ENCODE data around the gene VRTN. TPM values are rescaled to one million over a fixed set of nuclear protein-coding genes. Genes with fewer than 3 reads are reported as not detected.

Gene VRTN
- total RNA-seq, 2 experiments from 2014 or later = not detected

GRCh38 chr14:74400031-74400685 is 51.9 kb downstream of the VRTN start:
- ATAC-seq (ENCODE audit: poor library complexity) = no peak
- no peaks in the 10 kb centered on the region for H3K36me3 ChIP-seq (ENCODE audit: insufficient read depth, low read length)
- ChIA-PET POLR2A (no interaction called here), CTCF (no interaction called here)
- no peaks in the 10 kb centered on the region for H3K27me3 ChIP-seq (ENCODE audit: control insufficient read depth in 1 of 2, insufficient read depth in 2 of 2, low read length in 2 of 2)
- H3K4me3 ChIP-seq (ENCODE audit: low read length) = no peak overlapping the region
- no peaks in the 10 kb centered on the region for H3K9me3 ChIP-seq (ENCODE audit: control insufficient read depth in 1 of 2, insufficient read depth in 1 of 2, low read length in 2 of 2)
- H3K4me1 Mint-ChIP-seq (ENCODE audit: low read depth) = peaks cover 22% of the 10 kb centered on the region
- intact Hi-C loops (cut with DNase I, micrococcal nuclease) = no loop called here
- no peak for DNase-seq
- H3K27ac ChIP-seq (ENCODE audit: low read depth in 1 of 2, low read length in 2 of 2) = no peak overlapping the region
- no peaks in the 10 kb centered on the region for H3K36me3 Mint-ChIP-seq (ENCODE audit: low read depth)
- no peak for TF ChIP-seq CTCF (IDR thresholded peaks at IDR 0.05)
- no peaks in the 10 kb centered on the region for H3K9me3 Mint-ChIP-seq
- H3K4me3 Mint-ChIP-seq = no peak overlapping the region
- H3K27me3 Mint-ChIP-seq = no peaks in the 10 kb centered on the region
- peaks cover 27% of the 10 kb centered on the region for H3K4me1 ChIP-seq (ENCODE audit: insufficient read depth, low read length)
- no peak overlapping the region for H3K27ac Mint-ChIP-seq

GRCh38 chr14:74400919-74401503 is 52.7 kb downstream of the VRTN start:
- Mint-ChIP-seq H3K4me3 (peak overlapping the region; percentile 62), H3K9me3 (no peaks in the 10 kb centered on the region), H3K36me3 (ENCODE audit: low read depth) (no peaks in the 10 kb centered on the region), H3K27ac (peak overlapping the region; percentile 74), H3K4me1 (ENCODE audit: low read depth) (peaks cover 22% of the 10 kb centered on the region), H3K27me3 (no peaks in the 10 kb centered on the region)
- no peaks in the 10 kb centered on the region for H3K36me3 ChIP-seq (ENCODE audit: insufficient read depth, low read length)
- H3K4me1 ChIP-seq (ENCODE audit: insufficient read depth, low read length) = peaks cover 27% of the 10 kb centered on the region
- ATAC-seq (ENCODE audit: poor library complexity) (no peak), DNase-seq (no peak)
- ChIA-PET CTCF (no interaction called here), POLR2A (interaction anchor here (1.0 kb wide), 1 partner anchor 93 kb away, joined by 4 read pairs; the partner anchor contains the start of gene ISCA2)
- peak overlapping the region in 1 of 2 donors; percentile 68 for H3K27ac ChIP-seq (ENCODE audit: low read depth in 1 of 2, low read length in 2 of 2)
- intact Hi-C loops (cut with DNase I, micrococcal nuclease) = no loop called here
- no peaks in the 10 kb centered on the region for H3K27me3 ChIP-seq (ENCODE audit: control insufficient read depth in 1 of 2, insufficient read depth in 2 of 2, low read length in 2 of 2)
- H3K9me3 ChIP-seq (ENCODE audit: control insufficient read depth in 1 of 2, insufficient read depth in 1 of 2, low read length in 2 of 2) = no peaks in the 10 kb centered on the region
- TF ChIP-seq CTCF (IDR thresholded peaks at IDR 0.05) = no peak
- H3K4me3 ChIP-seq (ENCODE audit: low read length) = peak overlapping the region; percentile 20

GRCh38 chr14:74401504-74402241 is 53.4 kb downstream of the VRTN start:
- CTCF ChIA-PET = no interaction called here
- H3K4me3 ChIP-seq (ENCODE audit: low read length) = peak overlapping the region; percentile 20
- POLR2A ChIA-PET = interaction anchor here (1.0 kb wide), 1 partner anchor 92 kb away, joined by 4 read pairs; the partner anchor contains the start of gene ISCA2

More at GRCh38 chr14:74401504-74402241, 53.4 kb downstream of the VRTN start:
- Mint-ChIP-seq H3K27me3 (no peaks in the 10 kb centered on the region), H3K4me3 (peak overlapping the region; percentile 62), H3K4me1 (ENCODE audit: low read depth) (peaks cover 22% of the 10 kb centered on the region), H3K36me3 (ENCODE audit: low read depth) (no peaks in the 10 kb centered on the region), H3K9me3 (no peaks in the 10 kb centered on the region), H3K27ac (peak overlapping the region; percentile 74)
- no peaks in the 10 kb centered on the region for H3K9me3 ChIP-seq (ENCODE audit: control insufficient read depth in 1 of 2, insufficient read depth in 1 of 2, low read length in 2 of 2)
- intact Hi-C loops (cut with DNase I, micrococcal nuclease) = no loop called here
- no peaks in the 10 kb centered on the region for H3K36me3 ChIP-seq (ENCODE audit: insufficient read depth, low read length)
- TF ChIP-seq CTCF (IDR thresholded peaks at IDR 0.05) = no peak
- peak; percentile 28 to 85 (median 51) for DNase-seq
- peak; percentile 97 for ATAC-seq (ENCODE audit: poor library complexity)
- H3K4me1 ChIP-seq (ENCODE audit: insufficient read depth, low read length) = peaks cover 27% of the 10 kb centered on the region
- H3K27ac ChIP-seq (ENCODE audit: low read depth in 1 of 2, low read length in 2 of 2) = peak overlapping the region in 1 of 2 donors; percentile 68
- H3K27me3 ChIP-seq (ENCODE audit: control insufficient read depth in 1 of 2, insufficient read depth in 2 of 2, low read length in 2 of 2) = no peaks in the 10 kb centered on the region

Data from CD4-positive, alpha-beta T cell (primary cell).